ENCODE measurements around the gene SPINK14. TPM values are rescaled to one million over a fixed set of nuclear protein-coding genes. Genes with fewer than 3 reads are reported as not detected.

SPINK14 gene
- total RNA-seq: not detected

GRCh38 chr5:148168246-148168645 lies at the start of gene SPINK14:
Gene SPINK14 (plus strand): TSS chr5:148168546. CDS start chr5:148169733, 1,187 bp downstream.
- no peak for DNase-seq

DNA sequence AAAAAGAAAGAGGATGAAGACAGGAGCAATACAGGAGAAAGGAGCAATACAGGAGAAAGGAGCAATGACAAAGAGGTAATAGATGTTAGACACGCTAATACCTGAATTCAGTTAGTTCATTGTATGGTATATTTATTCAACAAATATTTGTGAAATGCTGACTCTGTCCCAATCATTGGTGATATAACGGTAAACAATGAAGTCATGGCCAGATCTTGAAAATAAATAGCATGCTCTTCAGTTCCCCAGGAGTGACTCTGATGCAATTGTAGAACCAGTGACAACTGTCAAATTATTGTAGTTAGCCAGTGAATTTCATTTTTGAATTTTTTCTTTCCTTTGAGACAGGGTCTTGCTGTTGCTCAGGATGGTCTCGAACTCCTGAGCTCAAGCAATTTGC lies 48.0 kb upstream of the SPINK14 start:
- DNase-seq: no peak

DNA sequence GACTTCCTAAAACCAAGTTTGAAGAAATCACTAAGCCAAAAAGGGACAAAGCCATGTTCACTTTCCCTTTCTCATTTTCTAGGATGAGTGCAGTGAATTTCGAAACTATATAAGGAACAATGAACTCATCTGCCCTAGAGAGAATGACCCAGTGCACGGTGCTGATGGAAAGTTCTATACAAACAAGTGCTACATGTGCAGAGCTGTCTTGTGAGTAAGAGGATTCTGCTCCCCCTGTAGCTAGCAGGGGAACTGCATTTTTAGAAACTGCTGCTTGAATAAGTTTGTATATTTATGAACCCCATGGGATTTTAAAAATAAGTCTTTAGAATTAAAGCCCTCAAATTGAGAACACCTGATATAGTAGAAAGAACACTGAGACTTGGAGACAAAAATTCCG lies 42.7 kb upstream of the SPINK14 start:
- DNase-seq: no peak

DNA sequence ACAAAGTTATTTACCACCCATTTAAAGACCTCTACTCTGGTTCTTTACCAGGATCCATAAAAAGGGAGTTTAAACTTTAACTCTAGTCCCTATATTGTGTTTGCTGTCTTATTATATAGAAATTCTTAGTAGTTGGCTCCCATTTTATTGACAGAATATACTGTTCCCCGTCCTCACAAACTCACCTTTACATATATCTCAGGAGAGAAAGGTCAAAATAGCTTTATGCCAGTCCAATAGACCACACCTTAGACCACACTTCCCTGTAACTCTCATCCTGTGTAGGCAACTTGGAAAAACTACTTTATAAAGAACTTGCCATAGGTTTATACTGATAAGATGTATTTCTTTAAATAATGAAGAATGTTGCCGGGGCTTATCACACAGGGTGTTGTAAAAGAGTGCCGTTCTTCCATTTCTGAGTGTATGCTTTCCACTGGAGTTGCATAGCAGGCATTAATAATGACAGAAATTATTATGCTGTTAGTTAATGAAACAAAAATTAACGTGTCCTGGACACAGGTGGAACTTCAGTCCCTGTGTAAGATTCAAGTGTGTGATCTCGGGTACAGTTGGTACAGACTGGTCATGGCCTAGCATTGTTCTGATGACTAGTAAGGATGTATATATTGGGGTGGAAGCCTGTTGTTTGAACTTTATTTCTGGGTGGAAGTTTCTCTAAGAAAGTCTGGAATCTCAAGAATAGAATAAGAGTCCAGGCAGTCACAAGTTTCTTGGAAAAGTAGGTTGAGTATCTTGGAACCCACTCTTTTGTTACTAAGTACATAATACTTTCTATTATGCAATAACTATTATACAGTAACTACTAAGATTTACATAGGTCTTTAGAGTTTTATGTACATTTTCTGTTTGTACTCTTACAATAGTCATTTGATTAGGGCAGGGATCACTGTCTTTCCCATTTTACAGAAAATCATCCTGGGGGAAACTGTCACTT lies 33.0 kb upstream of the SPINK14 start:
- no peak for DNase-seq

- no peak for DNase-seq
These were observed 27.5 kb upstream of the SPINK14 start for GRCh38 chr5:148140846-148141245.

DNA sequence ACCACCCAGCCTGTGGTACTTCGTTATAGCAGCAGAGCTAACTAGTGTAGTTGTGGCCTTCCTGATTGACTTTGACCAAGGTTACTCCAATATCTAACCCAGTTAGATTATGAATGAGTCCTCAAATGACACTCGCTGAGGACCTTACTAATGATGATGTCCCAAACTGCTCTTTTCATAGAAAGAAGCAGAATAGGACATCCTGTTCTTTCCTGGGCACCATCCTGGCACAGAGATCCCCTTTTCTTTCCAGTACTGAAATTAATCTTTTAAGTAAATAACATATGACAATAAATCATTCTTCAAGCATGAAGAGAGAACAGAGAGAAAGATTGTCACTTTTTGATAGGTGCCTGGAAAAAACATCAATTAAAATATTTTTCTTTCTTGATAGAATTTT lies 26.7 kb upstream of the SPINK14 start:
- DNase-seq: no peak

- DNase-seq: peak; percentile 26
These were observed 22.4 kb upstream of the SPINK14 start for GRCh38 chr5:148145916-148146315.

DNA sequence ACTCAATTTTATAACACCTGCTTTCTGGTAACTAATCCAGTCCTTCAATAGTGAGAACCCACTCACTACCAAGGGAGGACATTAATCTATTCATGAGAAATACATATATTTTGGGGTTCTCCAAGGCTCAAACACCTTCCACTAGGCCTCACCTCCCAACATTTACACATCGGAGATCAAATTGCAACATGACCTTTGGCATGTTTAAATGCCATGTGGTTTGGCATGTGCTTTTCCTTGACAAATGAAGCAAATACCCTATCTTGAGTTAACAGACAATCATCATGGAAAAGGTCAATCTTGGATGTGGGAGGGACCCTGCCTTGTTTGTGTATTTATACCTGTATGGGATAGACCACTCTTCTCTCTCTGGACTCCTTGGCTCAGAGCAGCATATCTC lies 21.9 kb upstream of the SPINK14 start:
- DNase-seq: no peak

DNA sequence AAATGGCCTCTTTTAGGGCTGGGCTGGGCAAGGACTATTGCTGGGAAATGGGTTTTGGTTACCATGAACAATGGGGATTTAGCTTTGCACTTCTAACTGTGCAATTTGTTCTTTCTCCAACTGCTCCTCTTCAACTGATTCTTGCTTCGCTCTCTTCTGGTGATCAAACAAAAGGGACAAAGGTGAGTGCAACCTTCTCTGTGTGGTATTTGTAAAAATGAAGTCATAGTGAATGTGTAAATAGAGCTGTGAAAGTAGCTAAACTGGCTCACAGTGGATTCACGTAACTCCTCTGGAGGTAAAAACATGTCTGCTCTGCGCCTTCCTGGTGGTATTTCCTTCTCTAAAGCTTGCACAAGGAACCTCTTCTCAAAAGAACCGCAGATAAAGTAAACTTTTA lies 20.9 kb upstream of the SPINK14 start:
- no peak for DNase-seq

DNA sequence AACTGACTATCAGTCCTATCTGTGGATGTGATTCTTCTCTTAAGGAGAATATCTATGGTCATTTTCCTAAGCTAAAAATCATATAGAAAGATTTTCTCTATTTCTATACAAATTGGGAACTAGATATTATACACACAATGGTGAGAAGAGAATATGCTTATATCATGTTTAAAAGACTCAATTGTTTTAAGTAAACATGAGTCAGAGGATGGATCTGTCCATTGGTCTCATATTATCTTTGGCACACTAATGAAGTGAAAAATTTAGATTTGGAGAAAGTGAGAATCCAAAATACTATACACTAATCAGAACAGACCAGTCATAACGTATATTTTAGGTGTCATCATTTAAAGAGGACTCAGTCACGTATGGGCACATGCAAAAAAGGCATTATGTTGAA lies 16.5 kb upstream of the SPINK14 start:
- DNase-seq: no peak

- no peak for DNase-seq
These were observed 15.6 kb upstream of the SPINK14 start for GRCh38 chr5:148152781-148153180.

- DNase-seq: no peak
These were observed 11.7 kb upstream of the SPINK14 start for GRCh38 chr5:148156609-148157008.

GRCh38 chr5:148162038-148162437 lies 6.3 kb upstream of the SPINK14 start:
- DNase-seq: no peak

DNA sequence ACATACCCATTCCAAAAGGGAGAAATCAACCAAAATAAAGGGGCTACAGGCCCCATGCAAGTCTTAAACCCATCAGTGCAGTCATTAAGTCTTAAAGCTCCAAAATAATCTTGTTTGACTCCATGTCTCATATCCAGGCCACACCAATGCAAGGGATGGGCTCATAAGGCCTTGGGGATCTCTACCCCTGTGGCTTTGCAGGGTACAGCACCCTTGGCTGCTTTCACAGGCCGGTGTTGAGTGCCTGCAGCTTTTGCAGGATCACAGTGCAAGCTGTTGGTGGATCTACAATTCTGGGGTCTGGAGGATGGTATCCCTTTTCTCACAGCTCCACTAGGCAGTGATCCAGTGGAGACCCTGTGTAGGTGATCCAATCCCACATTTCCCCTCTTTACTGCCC lies 5.0 kb upstream of the SPINK14 start:
- no peak for DNase-seq

DNA sequence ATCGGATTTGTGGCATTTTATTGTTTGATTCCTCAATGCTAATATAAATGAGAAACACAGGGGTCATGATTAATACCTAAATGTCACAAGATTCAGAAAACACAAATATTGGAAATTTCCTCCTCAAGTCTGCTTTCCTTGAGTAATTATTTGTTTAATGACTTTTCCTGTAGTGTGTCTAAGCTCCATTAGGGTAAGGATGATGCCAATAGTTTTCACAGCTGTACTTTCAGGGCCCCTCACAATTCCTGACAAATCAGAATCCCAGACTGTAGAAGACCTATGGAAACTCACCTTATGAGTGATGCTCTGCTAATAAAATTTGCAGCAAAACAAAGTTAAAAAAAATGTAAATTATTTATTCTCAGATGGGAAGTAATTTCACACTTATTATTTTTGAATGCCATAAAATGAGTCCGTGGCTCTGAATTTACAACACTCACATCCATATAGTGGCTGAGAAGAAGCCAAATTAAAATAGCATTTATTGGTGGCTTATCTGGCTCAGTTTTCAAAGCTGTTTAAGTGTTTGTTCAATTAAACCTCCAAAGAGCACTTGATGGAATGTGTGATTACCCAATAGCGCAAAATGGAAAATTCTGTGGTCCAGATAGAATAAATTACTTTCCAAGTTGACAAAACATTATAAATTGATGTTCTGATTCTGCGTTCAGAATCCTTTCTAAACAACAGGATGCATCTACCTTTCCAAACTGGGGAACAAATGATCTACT lies 1.6 kb upstream of the SPINK14 start:
- no peak for DNase-seq

- no peak for DNase-seq
These were observed 4.0 kb downstream of the SPINK14 start for GRCh38 chr5:148172377-148172776.

GRCh38 chr5:148176480-148176879 lies 8.1 kb downstream of the SPINK14 start:
- DNase-seq: no peak

DNA sequence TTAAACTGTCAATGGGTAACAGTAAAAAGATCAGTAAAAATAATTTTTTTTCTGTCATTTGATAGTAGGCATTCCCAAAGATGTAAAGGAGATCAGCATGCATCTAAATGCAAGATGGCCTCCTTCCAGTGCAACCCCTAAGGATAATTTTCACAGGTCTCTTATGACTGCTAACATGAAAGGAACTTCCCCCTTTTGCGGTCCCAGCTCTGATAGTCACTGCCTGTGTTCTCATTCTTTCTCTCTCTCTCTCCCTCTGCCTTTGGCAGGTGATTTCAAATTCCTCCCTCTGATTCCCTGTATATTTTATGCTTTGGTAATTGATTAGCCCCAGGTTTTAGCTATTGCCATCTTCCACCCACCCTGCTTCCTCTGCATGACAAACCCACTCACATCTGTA lies 8.9 kb downstream of the SPINK14 start:
- DNase-seq: no peak

DNA sequence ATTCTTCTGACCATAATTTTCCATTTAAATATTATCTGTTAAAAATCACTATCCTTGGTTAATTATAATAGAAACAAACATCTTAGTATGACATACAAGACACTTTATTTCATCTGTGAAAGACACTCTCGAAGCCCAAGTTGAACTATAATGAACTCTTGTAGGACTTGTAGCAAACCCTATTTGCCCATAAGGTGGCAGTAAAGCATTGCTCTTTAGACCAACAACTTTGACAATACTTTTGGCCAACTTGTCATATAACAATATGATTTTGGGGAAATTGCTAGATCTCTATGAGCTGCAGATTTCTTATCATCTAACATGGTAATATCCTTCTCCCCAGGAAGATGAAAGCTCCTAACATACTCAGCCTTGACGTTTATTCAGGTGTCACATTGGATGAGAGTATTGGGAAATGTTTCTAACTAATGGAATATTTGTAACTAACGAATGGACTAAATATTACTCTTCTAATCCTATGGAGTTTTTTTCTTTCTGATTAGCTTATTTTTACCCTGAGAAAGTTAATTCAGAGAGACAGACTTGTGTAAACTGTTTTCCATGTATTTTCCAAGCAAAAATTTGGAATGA lies 11.0 kb downstream of the SPINK14 start:
- DNase-seq: peak; percentile 36

DNA sequence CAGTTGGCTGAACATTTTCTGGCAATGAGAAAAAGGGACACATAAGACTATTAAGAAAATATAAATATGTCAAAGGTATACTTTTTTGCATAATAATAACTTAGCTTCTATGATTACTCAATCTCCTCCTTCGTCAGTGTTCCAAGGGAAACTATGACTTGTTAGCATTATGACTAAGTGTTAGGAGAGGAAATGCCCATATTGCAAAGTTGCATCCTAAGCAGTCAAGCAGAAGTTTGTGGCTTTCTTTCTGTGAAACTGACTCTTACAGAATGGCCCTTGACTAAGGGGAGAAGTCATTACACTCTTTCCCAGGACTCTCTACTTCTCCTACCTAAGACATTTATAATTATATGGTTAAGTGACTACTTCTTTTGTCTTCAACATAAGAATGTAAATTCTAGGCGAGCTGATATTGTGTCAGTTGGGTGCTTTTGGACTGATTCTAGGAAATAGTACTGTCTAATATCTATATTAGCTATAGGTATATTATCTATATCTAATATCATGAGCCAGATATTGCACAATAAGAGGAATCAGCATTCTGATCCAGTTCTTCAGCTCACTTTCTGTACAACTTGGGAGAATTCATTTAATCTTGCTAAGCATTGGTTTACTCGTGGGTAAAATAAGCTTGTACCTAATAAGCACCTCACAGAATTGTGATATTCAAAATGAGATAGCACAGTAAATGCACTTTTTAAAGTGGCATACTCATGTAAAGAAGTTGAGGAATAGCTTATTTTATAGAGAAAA lies 18.1 kb downstream of the SPINK14 start:
- no peak for DNase-seq

DNA sequence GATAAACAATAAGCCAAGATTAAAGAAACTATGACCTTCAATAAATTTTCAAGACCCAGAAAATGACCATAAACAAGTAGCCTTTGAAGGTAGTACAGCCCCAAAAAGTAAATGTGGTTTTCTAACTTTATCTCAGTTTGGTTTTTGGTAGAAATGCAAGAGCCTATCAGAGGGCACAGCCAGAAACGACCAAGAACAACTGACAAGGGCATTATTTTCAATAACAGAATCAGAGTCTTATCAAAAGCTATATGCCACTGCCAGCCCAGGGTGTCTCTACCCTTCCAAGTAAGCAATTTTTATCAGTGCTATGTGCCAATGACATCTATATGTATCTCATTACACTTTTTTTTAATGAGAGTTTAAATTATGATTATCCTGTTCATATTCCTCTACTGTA lies 22.7 kb downstream of the SPINK14 start:
- no peak for DNase-seq

DNA sequence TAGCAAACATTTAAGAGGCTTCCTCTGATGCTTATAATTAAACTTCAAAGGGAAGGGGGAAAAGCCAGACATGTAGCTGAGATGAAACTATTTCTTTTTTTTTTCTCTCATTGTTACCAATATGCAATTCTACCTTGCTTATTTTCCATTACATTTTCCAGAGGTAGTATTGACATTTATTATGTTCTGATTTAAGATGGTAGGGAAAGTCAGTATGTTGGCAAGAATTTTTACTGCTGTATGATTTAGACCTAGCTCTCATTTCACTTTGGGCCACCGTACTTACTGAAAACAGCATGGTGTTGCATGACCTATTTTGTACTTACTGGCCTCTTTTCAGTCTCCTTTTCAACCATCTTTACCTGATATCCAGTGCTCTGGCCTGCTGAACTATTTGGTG lies 24.9 kb downstream of the SPINK14 start:
- DNase-seq: no peak
